Loucy (cell line): ENCODE results near the gene MORC4.

Experiments
- H2AFZ ChIP-seq: fragments of 200-600 bp; sonication (generic); 2 replicates; pipeline ENCODE4 v1.6.0; 2016; ENCODE audit warnings: antibody characterized with exemption, mild to moderate bottlenecking, low read length, moderate library complexity
- H3F3A ChIP-seq: fragments of 200-600 bp; 2 replicates; pipeline ENCODE4 v1.6.0; 2016; ENCODE audit warnings: antibody characterized with exemption, low read depth, mild to moderate bottlenecking
- H3K27me3 ChIP-seq: fragments of 200-600 bp; sonication (generic); 2 replicates; pipeline ENCODE4 v1.6.1; 2014; ENCODE audit warnings: low read length, mild to moderate bottlenecking; ENCODE audit not compliant: insufficient read depth, poor library complexity, severe bottlenecking
- H3K36me3 ChIP-seq: fragments of 200-600 bp; sonication (generic); 2 replicates; pipeline ENCODE4 v1.6.1; 2016; ENCODE audit warnings: low read length; ENCODE audit not compliant: insufficient read depth
- H3K4me1 ChIP-seq: fragments of 200-600 bp; sonication (generic); 2 replicates; pipeline ENCODE4 v1.5.1; 2014; ENCODE audit warnings: low read length, mild to moderate bottlenecking; ENCODE audit not compliant: insufficient read depth, poor library complexity, severe bottlenecking
- H3K4me2 ChIP-seq: fragments of 200-600 bp; sonication (generic); 2 replicates; pipeline ENCODE4 v1.6.0; 2014; ENCODE audit warnings: antibody characterized with exemption, low read length, low read depth, mild to moderate bottlenecking; ENCODE audit not compliant: poor library complexity, severe bottlenecking
- H3K4me3 ChIP-seq: fragments of 200-600 bp; sonication (generic); 2 replicates; pipeline ENCODE4 v1.5.1; 2014; ENCODE audit warnings: low read length, mild to moderate bottlenecking, mixed read lengths; ENCODE audit not compliant: poor library complexity, severe bottlenecking
- H3K79me2 ChIP-seq: fragments of 200-600 bp; sonication (generic); 2 replicates; pipeline ENCODE4 v1.6.1; 2014; ENCODE audit warnings: low read length; ENCODE audit not compliant: insufficient read depth
- H3K9ac ChIP-seq: fragments of 200-600 bp; sonication (generic); 2 replicates; pipeline ENCODE4 v1.6.0; 2014; ENCODE audit warnings: mild to moderate bottlenecking, low read depth, low read length, moderate library complexity; ENCODE audit not compliant: poor library complexity, severe bottlenecking
- H3K9me2 ChIP-seq: fragments of 200-600 bp; sonication (generic); replicated peaks from 2 replicates; pipeline ENCODE4 v1.6.1; 2016; ENCODE audit warnings: low read depth, low read length, mixed read lengths
- H3K9me3 ChIP-seq: fragments of 200-600 bp; sonication (generic); 2 replicates; pipeline ENCODE4 v1.6.1; 2014; ENCODE audit warnings: mild to moderate bottlenecking, antibody characterized with exemption, low read length, low read depth; ENCODE audit not compliant: insufficient read depth
- H4K20me1 ChIP-seq: fragments of 200-600 bp; sonication (generic); 2 replicates; pipeline ENCODE4 v1.6.0; 2014; ENCODE audit warnings: antibody characterized with exemption, low read length, mild to moderate bottlenecking; ENCODE audit not compliant: insufficient read depth, poor library complexity, severe bottlenecking
- EZH2phosphoT487 ChIP-seq: fragments of 200-600 bp; IDR thresholded peaks from 2 replicates; pipeline ENCODE4 v1.6.1; 2018; ENCODE audit warnings: antibody characterized with exemption, mild to moderate bottlenecking, moderate library complexity, borderline replicate concordance
- TF ChIP-seq, protein P1 (sequence below): fragments of 200-600 bp; sonication (generic); conservative IDR thresholded peaks from 2 replicates; pipeline ENCODE4 v1.5.1; 2014; ENCODE audit warnings: mild to moderate bottlenecking, antibody characterized with exemption, low read length

The MORC4 gene

GRCh38 chrX:106912864-106913263 is 87.1 kb downstream of the MORC4 start:
- Histone ChIP-seq H3K9me2 (no peaks in the 10 kb centered on the region), H2AFZ (no peak overlapping the region), H4K20me1 (no peaks in the 10 kb centered on the region), H3F3A (no peaks in the 10 kb centered on the region), H3K4me3 (no peak overlapping the region), H3K36me3 (no peaks in the 10 kb centered on the region), H3K4me2 (no peak overlapping the region), H3K79me2 (no peaks in the 10 kb centered on the region), H3K27me3 (no peaks in the 10 kb centered on the region), H3K4me1 (peaks cover 7% of the 10 kb centered on the region), H3K9me3 (no peaks in the 10 kb centered on the region), H3K9ac (no peak overlapping the region)
- TF ChIP-seq, protein P1, sequence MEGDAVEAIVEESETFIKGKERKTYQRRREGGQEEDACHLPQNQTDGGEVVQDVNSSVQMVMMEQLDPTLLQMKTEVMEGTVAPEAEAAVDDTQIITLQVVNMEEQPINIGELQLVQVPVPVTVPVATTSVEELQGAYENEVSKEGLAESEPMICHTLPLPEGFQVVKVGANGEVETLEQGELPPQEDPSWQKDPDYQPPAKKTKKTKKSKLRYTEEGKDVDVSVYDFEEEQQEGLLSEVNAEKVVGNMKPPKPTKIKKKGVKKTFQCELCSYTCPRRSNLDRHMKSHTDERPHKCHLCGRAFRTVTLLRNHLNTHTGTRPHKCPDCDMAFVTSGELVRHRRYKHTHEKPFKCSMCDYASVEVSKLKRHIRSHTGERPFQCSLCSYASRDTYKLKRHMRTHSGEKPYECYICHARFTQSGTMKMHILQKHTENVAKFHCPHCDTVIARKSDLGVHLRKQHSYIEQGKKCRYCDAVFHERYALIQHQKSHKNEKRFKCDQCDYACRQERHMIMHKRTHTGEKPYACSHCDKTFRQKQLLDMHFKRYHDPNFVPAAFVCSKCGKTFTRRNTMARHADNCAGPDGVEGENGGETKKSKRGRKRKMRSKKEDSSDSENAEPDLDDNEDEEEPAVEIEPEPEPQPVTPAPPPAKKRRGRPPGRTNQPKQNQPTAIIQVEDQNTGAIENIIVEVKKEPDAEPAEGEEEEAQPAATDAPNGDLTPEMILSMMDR, result no peak
- no peak for TF ChIP-seq EZH2phosphoT487

DNA sequence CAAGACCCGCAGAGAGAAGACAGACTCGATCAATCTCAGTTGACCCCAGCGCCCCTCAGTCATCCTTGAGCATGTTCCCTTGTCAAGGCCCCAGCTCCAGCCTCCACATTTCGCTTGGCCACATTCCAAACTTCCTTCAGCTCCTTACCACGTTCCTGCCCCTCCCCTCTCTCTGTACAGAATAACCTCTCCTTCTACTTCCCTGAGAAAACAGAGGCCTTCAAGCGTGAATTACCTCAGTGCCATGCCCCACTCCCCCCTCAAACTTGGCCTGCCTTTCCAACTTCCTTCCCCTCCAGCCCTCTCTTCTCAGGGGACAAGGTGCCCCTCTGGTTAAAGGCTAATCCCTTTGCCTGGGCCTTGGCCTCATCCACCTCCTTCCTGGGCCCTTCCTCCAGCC is 93.7 kb downstream of the MORC4 start:
- Histone ChIP-seq H3K9me2 (no peaks in the 10 kb centered on the region), H3K4me1 (peaks cover 9% of the 10 kb centered on the region), H3K27me3 (no peaks in the 10 kb centered on the region), H3K79me2 (no peaks in the 10 kb centered on the region), H2AFZ (no peak overlapping the region), H3K9ac (no peak overlapping the region), H3K36me3 (no peaks in the 10 kb centered on the region), H3K9me3 (no peaks in the 10 kb centered on the region), H4K20me1 (no peaks in the 10 kb centered on the region), H3K4me2 (no peak overlapping the region), H3F3A (no peaks in the 10 kb centered on the region), H3K4me3 (no peak overlapping the region)
- TF ChIP-seq, protein P1, result no peak
- no peak for TF ChIP-seq EZH2phosphoT487

- TF ChIP-seq, protein P1, result no peak
- TF ChIP-seq EZH2phosphoT487, result no peak
- no peaks in the 10 kb centered on the region for H3F3A ChIP-seq
- H3K4me1 ChIP-seq, result peaks cover 9% of the 10 kb centered on the region
- no peak overlapping the region for H3K4me2 ChIP-seq
- H3K4me3 ChIP-seq, result no peak overlapping the region
- H3K36me3 ChIP-seq, result no peaks in the 10 kb centered on the region
- no peak overlapping the region for H2AFZ ChIP-seq
- H3K27me3 ChIP-seq, result no peaks in the 10 kb centered on the region
- no peaks in the 10 kb centered on the region for H3K79me2 ChIP-seq
- H3K9me2 ChIP-seq, result no peaks in the 10 kb centered on the region
- no peaks in the 10 kb centered on the region for H3K9me3 ChIP-seq
- H4K20me1 ChIP-seq, result no peaks in the 10 kb centered on the region
- no peak overlapping the region for H3K9ac ChIP-seq
Measured at GRCh38 chrX:106905064-106905708, 94.8 kb downstream of the MORC4 start.
